Mesenchymal stem cell (in vitro differentiated cells and primary cell): ENCODE results near the gene EFNA2.

Experiments
- DNase-seq: peaks from one replicate; pipeline ENCODE4 v3.0.0-alpha.2; 2013
- H2AFZ ChIP-seq: one replicate; pipeline ENCODE4 v1.6.1; 2013; ENCODE audit warnings: low read depth, mild to moderate bottlenecking, control low read depth, inconsistent platforms, low read length, moderate library complexity
- H2AK5ac ChIP-seq: 2 replicates; pipeline ENCODE4 v1.6.1; 2013; ENCODE audit warnings: low read length, moderate library complexity, mild to moderate bottlenecking, inconsistent platforms; ENCODE audit not compliant: severe bottlenecking
- H2BK120ac ChIP-seq: one replicate; pipeline ENCODE4 v1.6.1; 2013; ENCODE audit warnings: low read depth, mild to moderate bottlenecking, inconsistent platforms, low read length, moderate library complexity
- H2BK12ac ChIP-seq, 2 experiments: one replicate each; pipeline ENCODE4 v1.6.1; 2013; ENCODE audit warnings: inconsistent platforms in 2 of 2, low read length in 2 of 2, mild to moderate bottlenecking in 2 of 2, moderate library complexity in 2 of 2, control low read depth in 1 of 2
- H2BK15ac ChIP-seq: one replicate; pipeline ENCODE4 v1.6.1; 2013; ENCODE audit warnings: mild to moderate bottlenecking, low read depth, inconsistent platforms; ENCODE audit not compliant: poor library complexity, severe bottlenecking
- H2BK5ac ChIP-seq: 2 replicates; pipeline ENCODE4 v1.6.1; 2013; ENCODE audit warnings: low read depth, mild to moderate bottlenecking, low read length, control low read depth, inconsistent platforms; ENCODE audit not compliant: poor library complexity, severe bottlenecking
- H3K14ac ChIP-seq, 2 experiments: one replicate each; pipeline ENCODE4 v1.6.1; 2013; ENCODE audit warnings: inconsistent platforms in 2 of 2, low read length in 2 of 2, control low read depth in 1 of 2, mild to moderate bottlenecking in 1 of 2, moderate library complexity in 1 of 2
- H3K18ac ChIP-seq, 2 experiments: one replicate each; pipeline ENCODE4 v1.6.1; 2013; ENCODE audit warnings: inconsistent platforms in 2 of 2, low read length in 2 of 2, control low read depth in 1 of 2, low read depth in 1 of 2, mild to moderate bottlenecking in 1 of 2
- H3K23ac ChIP-seq, 2 experiments: one replicate each; pipeline ENCODE4 v1.6.1; 2013; ENCODE audit warnings: inconsistent platforms in 2 of 2, low read length in 2 of 2, mild to moderate bottlenecking in 2 of 2, moderate library complexity in 2 of 2, control low read depth in 1 of 2
- H3K27ac ChIP-seq: 2 replicates; pipeline ENCODE4 v1.5.1; 2013; ENCODE audit warnings: mild to moderate bottlenecking, moderate library complexity, low read length, control low read depth, inconsistent platforms; ENCODE audit not compliant: poor library complexity, severe bottlenecking
- H3K27me3 ChIP-seq, 2 experiments: 2 replicates each; pipeline versions ENCODE4 v1.6.1 to v1.7.0; 2013; ENCODE audit warnings: low read length in 2 of 2, mild to moderate bottlenecking in 2 of 2, moderate library complexity in 2 of 2, control low read depth in 1 of 2, inconsistent platforms in 1 of 2; ENCODE audit not compliant: control insufficient read depth in 1 of 2, insufficient read depth in 1 of 2
- H3K36me3 ChIP-seq, 2 experiments: 2 replicates each; pipeline versions ENCODE4 v1.6.1 to v1.7.0; 2013; ENCODE audit warnings: low read length in 2 of 2, control low read depth in 1 of 2, inconsistent platforms in 1 of 2, low read depth in 1 of 2, mild to moderate bottlenecking in 1 of 2; ENCODE audit not compliant: insufficient read depth in 2 of 2, control insufficient read depth in 1 of 2
- H3K4ac ChIP-seq, 2 experiments: one replicate each; pipeline ENCODE4 v1.6.1; 2013; ENCODE audit warnings: inconsistent platforms in 2 of 2, low read length in 2 of 2, mild to moderate bottlenecking in 2 of 2, moderate library complexity in 2 of 2, control low read depth in 1 of 2, low read depth in 1 of 2
- H3K4me1 ChIP-seq: 2 replicates; pipeline ENCODE4 v1.6.1; 2013; ENCODE audit warnings: low read depth, low read length, control low read depth; ENCODE audit not compliant: control insufficient read depth, insufficient read depth
- H3K4me2 ChIP-seq: 2 replicates; pipeline ENCODE4 v1.6.1; 2013; ENCODE audit warnings: low read length, mild to moderate bottlenecking, inconsistent platforms; ENCODE audit not compliant: poor library complexity, severe bottlenecking
- H3K4me3 ChIP-seq, 2 experiments: 2 replicates each; pipeline versions ENCODE4 v1.5.1 to v1.7.0; 2013; ENCODE audit warnings: low read length in 2 of 2, mild to moderate bottlenecking in 2 of 2, control low read depth in 1 of 2, low read depth in 1 of 2; ENCODE audit not compliant: insufficient read depth in 1 of 2
- H3K79me1 ChIP-seq: replicated peaks from 2 replicates; pipeline ENCODE4 v1.6.1; 2013; ENCODE audit warnings: mild to moderate bottlenecking, control low read depth, low read length, inconsistent platforms; ENCODE audit not compliant: poor library complexity, severe bottlenecking
- H3K9ac ChIP-seq: 2 replicates; pipeline ENCODE4 v1.7.0; 2013; ENCODE audit warnings: mild to moderate bottlenecking, low read length, moderate library complexity
- H3K9me3 ChIP-seq: 2 replicates; pipeline ENCODE4 v1.7.0; 2013; ENCODE audit warnings: mild to moderate bottlenecking, low read length; ENCODE audit not compliant: control insufficient read depth
- H4K8ac ChIP-seq: one replicate; pipeline ENCODE4 v1.6.1; 2013; ENCODE audit warnings: inconsistent platforms, mild to moderate bottlenecking, low read length, moderate library complexity
- H4K91ac ChIP-seq: one replicate; pipeline ENCODE4 v1.6.1; 2013; ENCODE audit warnings: mild to moderate bottlenecking, low read length, inconsistent platforms
- WGBS: methylation state at CpG from one replicate; pipeline ENCODE4 v1.1.7; 2013; ENCODE audit warnings: mixed read lengths; 5-methylcytosine and 5-hydroxymethylcytosine counted together

Gene EFNA2

DNA sequence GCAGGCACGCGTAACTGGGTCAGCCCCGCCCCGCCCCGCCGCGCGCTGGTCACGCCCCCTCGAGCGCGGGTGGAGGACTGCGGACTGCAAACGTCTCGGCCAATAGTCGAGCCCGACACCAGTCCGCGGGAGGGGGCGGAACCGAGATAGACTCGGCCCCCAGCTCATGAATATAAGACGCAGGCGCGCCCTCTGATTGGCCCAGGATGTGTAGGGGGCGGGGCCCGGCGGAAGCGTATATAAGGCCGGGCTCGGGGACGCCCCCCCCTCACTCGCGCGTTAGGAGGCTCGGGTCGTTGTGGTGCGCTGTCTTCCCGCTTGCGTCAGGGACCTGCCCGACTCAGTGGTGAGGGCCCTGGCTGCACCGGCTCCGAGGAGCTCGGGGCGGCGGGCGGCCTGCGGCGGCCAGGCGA lies 16.6 kb upstream of the EFNA2 start, which contains the start of gene CIRBP:
TSS of gene CIRBP (plus strand) at position 268 of the 413 bp plus-strand sequence. CDS start 1,602 bp downstream, outside the sequence.
- Histone ChIP-seq H2BK12ac (peak within 1 kb of the TSS in 1 of 2 experiments; percentile 87), H3K27ac (peak within 1 kb of the TSS; percentile 98), H2BK15ac (peak within 1 kb of the TSS; percentile 68), H2BK120ac (peak within 1 kb of the TSS; percentile 94), H3K9ac (peak within 1 kb of the TSS; percentile 97), H3K18ac (peak within 1 kb of the TSS; percentile 96 to 99), H3K14ac (peak within 1 kb of the TSS in 1 of 2 experiments; percentile 72), H2BK5ac (peak within 1 kb of the TSS; percentile 92), H3K4me2 (peak within 1 kb of the TSS; percentile 70), H3K4me3 (peak within 1 kb of the TSS; percentile 82 to 85), H2AFZ (no peak within 1 kb of the TSS), H3K4me1 (peaks cover 68% of the 10 kb centered on the region), H4K8ac (peak within 1 kb of the TSS; percentile 85), H2AK5ac (peak within 1 kb of the TSS; percentile 96), H3K79me1 (peaks cover 8% of the 10 kb centered on the region), H4K91ac (peak within 1 kb of the TSS; percentile 97), H3K36me3 (peaks cover 34 to 45% of the 10 kb centered on the region in 2 experiments), H3K9me3 (no peaks in the 10 kb centered on the region), H3K4ac (peak within 1 kb of the TSS; percentile 93 to 96), H3K23ac (peak within 1 kb of the TSS in 1 of 2 experiments; percentile 78), H3K27me3 (no peaks in the 10 kb centered on the region)
- WGBS, result under 1% methylated on average over 47 of the region's 50 CpGs
- peak; percentile 99 for DNase-seq

DNA sequence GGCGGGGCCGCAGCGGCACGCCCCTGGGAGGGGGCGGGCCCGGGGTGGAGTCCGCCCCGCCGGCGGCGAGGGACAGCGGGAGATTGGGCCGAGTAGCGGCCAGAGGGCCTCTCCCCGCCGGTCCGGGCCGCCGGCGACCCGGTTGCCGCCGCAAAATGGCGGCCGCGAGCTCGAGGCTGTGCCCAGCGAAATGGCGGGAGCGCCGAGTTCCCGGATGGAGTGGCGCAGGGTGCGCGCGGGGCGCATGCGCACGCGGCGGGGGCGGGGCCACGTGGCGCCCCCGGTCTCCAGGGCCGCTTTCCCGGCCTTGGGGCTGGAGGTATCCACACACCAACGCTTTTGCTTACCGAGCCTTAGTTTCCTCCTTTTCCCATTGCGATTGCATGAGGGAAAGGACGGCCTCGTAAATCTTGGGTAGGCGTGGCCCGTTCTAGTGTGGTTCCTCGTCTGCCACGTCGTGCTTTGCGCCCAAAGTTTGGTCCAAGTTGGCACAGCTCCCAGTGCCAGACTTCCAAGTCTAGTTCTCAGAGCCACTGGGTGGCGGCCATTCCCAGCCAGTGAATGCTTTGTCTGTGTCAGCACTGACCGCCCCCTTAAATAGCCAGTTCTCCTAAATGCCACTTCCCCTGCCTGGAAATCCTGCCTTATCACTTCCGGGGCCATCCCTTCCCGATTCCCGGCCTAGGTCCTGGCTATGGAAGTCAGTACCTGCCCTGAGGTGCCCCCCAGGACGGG lies 16.0 kb upstream of the EFNA2 start:
- H2AK5ac ChIP-seq, result peak overlapping the region; percentile 96
- peak overlapping the region; percentile 96 to 99 for H3K18ac ChIP-seq
- H3K4me2 ChIP-seq, result peak overlapping the region; percentile 70
- H3K9ac ChIP-seq, result peak overlapping the region; percentile 97
- 1% methylated on average over 49 of the region's 64 CpGs for WGBS
- H2BK12ac ChIP-seq, result no peak overlapping the region
- H3K27ac ChIP-seq, result peak overlapping the region; percentile 98
- peaks cover 68% of the 10 kb centered on the region for H3K4me1 ChIP-seq
- peaks cover 8% of the 10 kb centered on the region for H3K79me1 ChIP-seq
- H4K8ac ChIP-seq, result peak overlapping the region; percentile 85
- no peak overlapping the region for H2AFZ ChIP-seq
- H2BK15ac ChIP-seq, result peak overlapping the region; percentile 68
- no peaks in the 10 kb centered on the region for H3K9me3 ChIP-seq
- H3K23ac ChIP-seq, result peak overlapping the region in 1 of 2 experiments; percentile 78
- peaks cover 40 to 48% of the 10 kb centered on the region in 2 experiments for H3K36me3 ChIP-seq
- H2BK5ac ChIP-seq, result peak overlapping the region; percentile 92
- no peaks in the 10 kb centered on the region for H3K27me3 ChIP-seq
- H3K14ac ChIP-seq, result peak overlapping the region in 1 of 2 experiments; percentile 72
- H2BK120ac ChIP-seq, result peak overlapping the region; percentile 94
- H4K91ac ChIP-seq, result peak overlapping the region; percentile 97
- H3K4me3 ChIP-seq, result peak overlapping the region; percentile 82 to 85
- DNase-seq, result peak; percentile 90
- peak overlapping the region; percentile 93 to 96 for H3K4ac ChIP-seq

DNA sequence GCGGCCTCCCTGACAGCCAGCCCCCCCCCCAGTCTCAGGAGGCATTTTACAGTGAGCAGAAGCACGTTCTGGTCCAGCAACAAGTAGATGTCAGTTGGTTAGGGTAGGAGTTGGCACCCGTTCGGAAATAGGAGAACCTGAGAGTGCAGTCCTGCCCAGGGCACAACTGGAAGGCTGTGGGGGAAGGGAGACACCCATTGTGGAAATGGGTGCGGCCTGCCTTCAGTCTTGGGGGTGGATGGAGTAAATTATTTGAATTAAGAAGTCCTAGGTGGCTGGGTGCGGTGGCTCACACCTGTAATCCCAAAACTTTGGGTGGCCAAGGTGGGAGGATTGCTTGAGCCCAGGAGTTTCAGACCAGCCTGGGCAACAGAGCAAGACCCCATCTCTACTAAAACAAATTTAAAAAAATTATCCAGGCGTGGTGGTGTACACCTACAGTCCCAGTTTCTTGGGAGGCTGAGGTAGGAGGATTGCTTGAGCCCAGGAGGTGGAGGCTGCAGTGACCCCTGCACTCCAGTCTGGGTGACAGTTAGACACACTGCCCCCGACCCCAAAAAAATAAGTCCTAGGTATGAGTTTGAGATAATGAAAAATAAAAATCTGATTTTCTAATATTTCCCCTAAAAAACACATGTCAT lies 15.3 kb upstream of the EFNA2 start:
- Histone ChIP-seq H3K36me3 (peaks cover 43 to 48% of the 10 kb centered on the region in 2 experiments), H3K4me2 (peak overlapping the region; percentile 70), H4K8ac (peak overlapping the region; percentile 70), H4K91ac (peak overlapping the region; percentile 94), H3K23ac (peak overlapping the region in 1 of 2 experiments; percentile 2), H3K27me3 (no peaks in the 10 kb centered on the region), H2BK5ac (peak overlapping the region; percentile 92), H3K18ac (peak overlapping the region; percentile 96 to 99), H2AFZ (no peak overlapping the region), H2BK120ac (peak overlapping the region; percentile 94), H3K9ac (peak overlapping the region; percentile 97), H3K4me1 (peaks cover 67% of the 10 kb centered on the region), H2AK5ac (peak overlapping the region; percentile 96), H2BK15ac (no peak overlapping the region), H3K9me3 (no peaks in the 10 kb centered on the region), H2BK12ac (no peak overlapping the region), H3K27ac (peak overlapping the region; percentile 98), H3K14ac (peak overlapping the region in 1 of 2 experiments; percentile 72), H3K4me3 (peak overlapping the region; percentile 82 to 85), H3K79me1 (peaks cover 8% of the 10 kb centered on the region), H3K4ac (peak overlapping the region; percentile 93 to 96)
- no peak for DNase-seq
- WGBS, result 46% methylated on average over 6 of the region's 8 CpGs
